Tibial nerve (tissue), 3 donors: ENCODE measurements around the gene LTV1.
"Not testable (repeated sequence)": the region's sequence is repeated elsewhere in the genome, so short reads cannot be mapped to it uniquely, and the experiment has no call there.

Experiments
- POLR2A ChIP-seq, 2 donors: fragments of 450-650 bp; IDR thresholded peaks; one replicate each; pipeline ENCODE4 v1.6.1; 2017; ENCODE audit warnings: antibody characterized with exemption in 2 of 2, mild to moderate bottlenecking in 2 of 2, moderate library complexity in 2 of 2
- TF ChIP-seq, protein P1 (sequence below), 5 experiments: fragments of 200-600 bp in 3 of 5; fragments of 450-650 bp in 2 of 5; sonication (generic) in 3 of 5; IDR thresholded peaks; one replicate each; pipeline ENCODE4 v1.5.1; 2016 to 2019; ENCODE audit warnings: antibody characterized with exemption in 5 of 5, mild to moderate bottlenecking in 3 of 5, moderate library complexity in 2 of 5

DNA sequence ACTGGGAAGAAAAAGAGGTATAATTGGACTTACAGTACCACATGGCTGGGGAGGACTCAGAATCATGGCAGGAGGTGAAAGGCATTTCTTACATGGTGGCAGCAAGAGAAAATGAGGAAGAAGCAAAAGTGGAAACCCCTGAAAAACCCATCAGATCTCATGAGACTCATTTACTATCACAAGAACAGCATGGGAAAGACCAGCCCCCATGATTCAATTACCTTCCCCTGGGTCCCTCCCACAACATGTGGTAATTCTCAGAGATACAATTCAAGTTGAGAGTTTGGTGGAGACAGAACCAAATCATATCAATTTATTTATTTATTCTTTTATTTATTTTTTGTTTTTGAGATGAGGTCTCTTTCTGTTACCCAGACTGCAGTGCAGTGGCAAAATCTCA lies 31.4 kb downstream of the LTV1 start:
- TF ChIP-seq, protein P1, sequence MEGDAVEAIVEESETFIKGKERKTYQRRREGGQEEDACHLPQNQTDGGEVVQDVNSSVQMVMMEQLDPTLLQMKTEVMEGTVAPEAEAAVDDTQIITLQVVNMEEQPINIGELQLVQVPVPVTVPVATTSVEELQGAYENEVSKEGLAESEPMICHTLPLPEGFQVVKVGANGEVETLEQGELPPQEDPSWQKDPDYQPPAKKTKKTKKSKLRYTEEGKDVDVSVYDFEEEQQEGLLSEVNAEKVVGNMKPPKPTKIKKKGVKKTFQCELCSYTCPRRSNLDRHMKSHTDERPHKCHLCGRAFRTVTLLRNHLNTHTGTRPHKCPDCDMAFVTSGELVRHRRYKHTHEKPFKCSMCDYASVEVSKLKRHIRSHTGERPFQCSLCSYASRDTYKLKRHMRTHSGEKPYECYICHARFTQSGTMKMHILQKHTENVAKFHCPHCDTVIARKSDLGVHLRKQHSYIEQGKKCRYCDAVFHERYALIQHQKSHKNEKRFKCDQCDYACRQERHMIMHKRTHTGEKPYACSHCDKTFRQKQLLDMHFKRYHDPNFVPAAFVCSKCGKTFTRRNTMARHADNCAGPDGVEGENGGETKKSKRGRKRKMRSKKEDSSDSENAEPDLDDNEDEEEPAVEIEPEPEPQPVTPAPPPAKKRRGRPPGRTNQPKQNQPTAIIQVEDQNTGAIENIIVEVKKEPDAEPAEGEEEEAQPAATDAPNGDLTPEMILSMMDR (IDR thresholded peaks at IDR 0.05): not testable (repeated sequence)
- TF ChIP-seq POLR2A (IDR thresholded peaks at IDR 0.05): not testable (repeated sequence)
